Endothelial cell of umbilical vein (primary cell): Measurements from ENCODE around the gene ADCY9. TPM values are rescaled to one million over a fixed set of nuclear protein-coding genes. Genes with fewer than 3 reads are reported as not detected.

ENCODE experiments used
- BruUV-seq: library from RNA; stranded (reverse); fragments of 400-500 nt; replicated peaks from 2 replicates; lab custom pipeline; 2021; lab: Mats Ljungman, UMichigan
- CTCF ChIA-PET: fragments of 300-600, 350-600 bp; sonication (Branson Sonifier 250); formaldehyde crosslinking; loops from one replicate; lab custom pipeline; 2021; ENCODE audit warnings: antibody characterized with exemption, inconsistent platforms; lab: Charles Lee
- POLR2A ChIA-PET: fragments of 300-600, 350-600 bp; sonication (Branson Sonifier 250); formaldehyde crosslinking; loops from one replicate; lab custom pipeline; 2021; ENCODE audit warnings: antibody characterized with exemption, inconsistent platforms; lab: Charles Lee
- DNase-seq: peaks from one replicate; pipeline ENCODE4 v3.0.0-alpha.2; 2011; ENCODE audit warnings: low read depth, low spot score
- FAIRE-seq: peaks from 2 replicates; lab custom pipeline; 2011; peaks lifted over from hg19 to GRCh38; lab: Jason Lieb, UNC
- H2AFZ ChIP-seq: 2 replicates; pipeline ENCODE4 v1.6.0; 2012; ENCODE audit warnings: low read depth, low read length, control low read depth, inconsistent platforms
- H3K27ac ChIP-seq: 2 replicates; pipeline ENCODE4 v1.5.1; 2011; ENCODE audit warnings: low read depth, mild to moderate bottlenecking, control low read depth, low read length, moderate library complexity; ENCODE audit not compliant: insufficient read depth
- H3K27me3 ChIP-seq, 2 experiments: 2 replicates each; pipeline versions ENCODE4 v1.6.0 to v1.6.1; 2011; ENCODE audit warnings: low read length in 2 of 2, mixed read lengths in 1 of 2; ENCODE audit not compliant: control insufficient read depth in 2 of 2, insufficient read depth in 2 of 2
- H3K36me3 ChIP-seq, 2 experiments: 2 replicates in 1 of 2; 3 replicates in 1 of 2; pipeline ENCODE4 v1.5.1; 2011; ENCODE audit warnings: low read length in 2 of 2, mild to moderate bottlenecking in 1 of 2, moderate library complexity in 1 of 2; ENCODE audit not compliant: control insufficient read depth in 2 of 2, insufficient read depth in 2 of 2; ENCODE audit errors: extremely low read depth in 1 of 2
- H3K4me1 ChIP-seq: 3 replicates; pipeline ENCODE4 v1.5.1; 2011; ENCODE audit warnings: mild to moderate bottlenecking, low read length; ENCODE audit not compliant: control insufficient read depth, insufficient read depth; ENCODE audit errors: extremely low read depth
- H3K4me2 ChIP-seq: 2 replicates; pipeline ENCODE4 v1.6.1; 2011; ENCODE audit warnings: low read length, control low read depth, mixed read lengths; ENCODE audit not compliant: insufficient read depth
- H3K4me3 ChIP-seq, 3 experiments: fragments of 200-600 bp in 1 of 3; sonication (generic), shearing (Covaris generic) in 1 of 3; replicated peaks in 1 of 3; 2 replicates each; pipeline ENCODE4 v1.5.1; 2011 to 2016; ENCODE audit warnings: control low read depth in 3 of 3, low read length in 3 of 3, mild to moderate bottlenecking in 2 of 3, inconsistent platforms in 1 of 3, low read depth in 1 of 3, moderate library complexity in 1 of 3; ENCODE audit not compliant: insufficient read depth in 1 of 3
- H3K79me2 ChIP-seq: 2 replicates; pipeline ENCODE4 v1.6.0; 2012; ENCODE audit warnings: low read length, inconsistent platforms; ENCODE audit not compliant: control insufficient read depth, insufficient read depth
- H3K9ac ChIP-seq: replicated peaks from 2 replicates; pipeline ENCODE3; 2011; ENCODE audit warnings: low read length, control low read depth; ENCODE audit not compliant: insufficient read depth; ENCODE audit errors: extremely low read depth
- H3K9me1 ChIP-seq: replicated peaks from 3 replicates; pipeline ENCODE4 v1.6.0; 2011; ENCODE audit warnings: mild to moderate bottlenecking, low read length; ENCODE audit not compliant: control insufficient read depth, insufficient read depth; ENCODE audit errors: extremely low read depth
- H3K9me3 ChIP-seq: replicated peaks from 2 replicates; pipeline ENCODE4 v1.5.1; 2012; ENCODE audit warnings: low read length, inconsistent platforms; ENCODE audit not compliant: control insufficient read depth, insufficient read depth
- H4K20me1 ChIP-seq: replicated peaks from 2 replicates; pipeline ENCODE3; 2011; ENCODE audit warnings: mild to moderate bottlenecking, low read length; ENCODE audit not compliant: control insufficient read depth, insufficient read depth; ENCODE audit errors: extremely low read depth
- EZH2 ChIP-seq: IDR thresholded peaks from 2 replicates; pipeline ENCODE4 v1.6.1; 2012; ENCODE audit warnings: borderline replicate concordance, low read depth, mild to moderate bottlenecking, moderate library complexity, low read length, inconsistent platforms; ENCODE audit not compliant: severe bottlenecking
- FOS ChIP-seq: IDR thresholded peaks from 2 replicates; pipeline ENCODE4 v1.6.1; 2011; ENCODE audit warnings: mild to moderate bottlenecking, low read length, moderate library complexity, borderline replicate concordance; ENCODE audit not compliant: insufficient read depth
- GATA2 ChIP-seq: IDR thresholded peaks from 2 replicates; pipeline ENCODE4 v1.7.0; 2011; ENCODE audit warnings: low read depth, mild to moderate bottlenecking, moderate library complexity, mixed read lengths, low read length; ENCODE audit not compliant: insufficient read length, insufficient read depth
- JUN ChIP-seq: IDR thresholded peaks from 2 replicates; pipeline ENCODE4 v1.6.1; 2011; ENCODE audit warnings: borderline replicate concordance, low read depth; ENCODE audit not compliant: insufficient read length, insufficient read depth
- MYC ChIP-seq: IDR thresholded peaks from one replicate; pipeline ENCODE4 v1.6.1; 2011; ENCODE audit warnings: mild to moderate bottlenecking, low read depth, low read length
- POLR2A ChIP-seq: IDR thresholded peaks from 2 replicates; pipeline ENCODE4 v1.6.1; 2012; ENCODE audit warnings: low read depth, mild to moderate bottlenecking, control low read depth, low read length
- POLR2AphosphoS5 ChIP-seq: IDR thresholded peaks from 2 replicates; pipeline ENCODE4 v1.6.1; 2012; ENCODE audit warnings: low read depth, mild to moderate bottlenecking, control low read depth, low read length, moderate library complexity; ENCODE audit not compliant: insufficient read depth
- dilution Hi-C: fragments of 300-500 bp; cut with MboI; formaldehyde crosslinking; loops from one replicate; pipeline ENCODE4 v1.15.0; 2019; ENCODE audit warnings: low sequenced_read_pairs; ENCODE audit not compliant: extremely low pct_ligation_motif_present
- intact Hi-C: fragments of 100-400 bp; cut with micrococcal nuclease; formaldehyde crosslinking; loops from one replicate; pipeline ENCODE4 v1.10.0; 2022
- polyA plus RNA-seq, 4 experiments: library from polyadenylated mRNA; depleted of rRNA in 3 of 4; stranded (reverse) in 3 of 4; unstranded in 1 of 4; fragments of >200 nt; gene quantifications; 2 replicates each; pipeline versions ENCODE4 v1.2.1 to v1.2.3, GENCODE V29; 2011 to 2012; ENCODE audit warnings: missing spikeins in 1 of 4
- total RNA-seq: library from RNA; stranded (reverse); gene quantifications from 2 replicates; pipeline ENCODE4 v1.2.3, GENCODE V29; 2021
- TF ChIP-seq, protein P1 (sequence below), 2 donors: IDR thresholded peaks; 1 replicate in 1 of 2; 2 replicates in 1 of 2; pipeline ENCODE4 v1.5.1; 2011; ENCODE audit warnings: low read length in 2 of 2, mild to moderate bottlenecking in 2 of 2, moderate library complexity in 2 of 2, control low read depth in 1 of 2, inconsistent platforms in 1 of 2, low read depth in 1 of 2; ENCODE audit not compliant: insufficient read depth in 1 of 2; ENCODE audit errors: extremely low read depth in 1 of 2

The ADCY9 gene
- total and polyA plus RNA-seq, 2 donors (not counting 3 experiments of a cell fraction or from before 2014, with no cell fraction given), result 6.8 to 14.0 TPM

DNA sequence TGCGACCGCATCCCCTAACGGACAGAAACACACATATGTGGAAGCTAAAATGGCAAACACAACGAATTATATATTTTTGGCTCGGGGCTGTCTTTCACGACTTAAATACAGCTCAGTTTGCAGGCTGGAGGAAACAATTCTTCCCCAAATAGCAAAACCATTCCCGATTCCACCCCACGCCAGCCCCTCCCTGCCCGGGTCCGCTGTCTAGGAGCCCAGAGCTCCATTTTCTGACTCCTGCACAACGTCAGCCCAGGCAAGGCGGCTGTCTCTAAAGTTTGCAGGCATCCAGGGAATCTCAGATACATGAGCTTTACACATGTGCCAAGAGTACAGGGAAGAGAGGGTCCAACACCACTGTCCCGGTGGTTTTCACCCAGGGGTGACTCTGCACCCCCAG lies 110.5 kb downstream of the ADCY9 start:
- no TSS peak for BruUV-seq
- Histone ChIP-seq H4K20me1 (no peaks in the 10 kb centered on the region), H3K9me3 (no peaks in the 10 kb centered on the region), H3K27me3 (no peaks in the 10 kb centered on the region), H3K27ac (no peak overlapping the region), H3K79me2 (no peaks in the 10 kb centered on the region), H3K36me3 (no peaks in the 10 kb centered on the region), H2AFZ (no peak overlapping the region), H3K4me3 (no peak overlapping the region), H3K4me1 (peaks cover 7% of the 10 kb centered on the region), H3K4me2 (no peak overlapping the region), H3K9ac (no peak overlapping the region), H3K9me1 (no peaks in the 10 kb centered on the region)
- ChIA-PET CTCF (interaction anchor here (1.2 to 3.4 kb wide), 2 partner anchors 23 to 248 kb away, joined by 4 to 13 read pairs; no protein-coding TSS in a partner anchor), POLR2A (no interaction called here)
- dilution Hi-C loops (no loop called here), intact Hi-C loops (no loop called here)
- DNase-seq (no peak), FAIRE-seq (no peak)
- TF ChIP-seq POLR2A (no peak), GATA2 (no peak), FOS (no peak), EZH2 (no peak), POLR2AphosphoS5 (no peak), JUN (no peak), MYC (no peak)
- TF ChIP-seq, protein P1, sequence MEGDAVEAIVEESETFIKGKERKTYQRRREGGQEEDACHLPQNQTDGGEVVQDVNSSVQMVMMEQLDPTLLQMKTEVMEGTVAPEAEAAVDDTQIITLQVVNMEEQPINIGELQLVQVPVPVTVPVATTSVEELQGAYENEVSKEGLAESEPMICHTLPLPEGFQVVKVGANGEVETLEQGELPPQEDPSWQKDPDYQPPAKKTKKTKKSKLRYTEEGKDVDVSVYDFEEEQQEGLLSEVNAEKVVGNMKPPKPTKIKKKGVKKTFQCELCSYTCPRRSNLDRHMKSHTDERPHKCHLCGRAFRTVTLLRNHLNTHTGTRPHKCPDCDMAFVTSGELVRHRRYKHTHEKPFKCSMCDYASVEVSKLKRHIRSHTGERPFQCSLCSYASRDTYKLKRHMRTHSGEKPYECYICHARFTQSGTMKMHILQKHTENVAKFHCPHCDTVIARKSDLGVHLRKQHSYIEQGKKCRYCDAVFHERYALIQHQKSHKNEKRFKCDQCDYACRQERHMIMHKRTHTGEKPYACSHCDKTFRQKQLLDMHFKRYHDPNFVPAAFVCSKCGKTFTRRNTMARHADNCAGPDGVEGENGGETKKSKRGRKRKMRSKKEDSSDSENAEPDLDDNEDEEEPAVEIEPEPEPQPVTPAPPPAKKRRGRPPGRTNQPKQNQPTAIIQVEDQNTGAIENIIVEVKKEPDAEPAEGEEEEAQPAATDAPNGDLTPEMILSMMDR (IDR thresholded peaks at IDR 0.05; ENCODE audit: extremely low read depth in 1 of 2, insufficient read depth in 1 of 2, low read depth in 1 of 2, low read length in 2 of 2), result no peak
